Measurements from ENCODE around the gene ANGPTL4.

The ANGPTL4 gene

GRCh38 chr19:8355631-8356402, 8.1 kb upstream of the ANGPTL4 start:
- Histone ChIP-seq H3K9me2 (replicated peaks; ENCODE audit: control insufficient read depth, low read length) (no peaks in the 10 kb centered on the region), H4K20me1 (ENCODE audit: control insufficient read depth, insufficient read depth, low read depth, low read length) (no peaks in the 10 kb centered on the region), H3K36me3 (ENCODE audit: control insufficient read depth, low read length) (no peaks in the 10 kb centered on the region), H3K27ac (ENCODE audit: low read depth, low read length) (no peak overlapping the region), H3K79me2 (ENCODE audit: control insufficient read depth, low read length) (no peaks in the 10 kb centered on the region), H3K4me2 (ENCODE audit: low read length) (no peak overlapping the region), H3K9me3 (ENCODE audit: control insufficient read depth, insufficient read depth, low read length) (no peaks in the 10 kb centered on the region), H3K4me3 (ENCODE audit: low read length) (no peak overlapping the region), H3K27me3 (ENCODE audit: control insufficient read depth, low read length) (peaks cover 11% of the 10 kb centered on the region), H3F3A (ENCODE audit: control insufficient read depth, insufficient read depth) (no peaks in the 10 kb centered on the region), H3K4me1 (ENCODE audit: control insufficient read depth, low read length) (no peaks in the 10 kb centered on the region)
- TF ChIP-seq, protein P1, sequence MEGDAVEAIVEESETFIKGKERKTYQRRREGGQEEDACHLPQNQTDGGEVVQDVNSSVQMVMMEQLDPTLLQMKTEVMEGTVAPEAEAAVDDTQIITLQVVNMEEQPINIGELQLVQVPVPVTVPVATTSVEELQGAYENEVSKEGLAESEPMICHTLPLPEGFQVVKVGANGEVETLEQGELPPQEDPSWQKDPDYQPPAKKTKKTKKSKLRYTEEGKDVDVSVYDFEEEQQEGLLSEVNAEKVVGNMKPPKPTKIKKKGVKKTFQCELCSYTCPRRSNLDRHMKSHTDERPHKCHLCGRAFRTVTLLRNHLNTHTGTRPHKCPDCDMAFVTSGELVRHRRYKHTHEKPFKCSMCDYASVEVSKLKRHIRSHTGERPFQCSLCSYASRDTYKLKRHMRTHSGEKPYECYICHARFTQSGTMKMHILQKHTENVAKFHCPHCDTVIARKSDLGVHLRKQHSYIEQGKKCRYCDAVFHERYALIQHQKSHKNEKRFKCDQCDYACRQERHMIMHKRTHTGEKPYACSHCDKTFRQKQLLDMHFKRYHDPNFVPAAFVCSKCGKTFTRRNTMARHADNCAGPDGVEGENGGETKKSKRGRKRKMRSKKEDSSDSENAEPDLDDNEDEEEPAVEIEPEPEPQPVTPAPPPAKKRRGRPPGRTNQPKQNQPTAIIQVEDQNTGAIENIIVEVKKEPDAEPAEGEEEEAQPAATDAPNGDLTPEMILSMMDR (IDR thresholded peaks at IDR 0.05; ENCODE audit: low read depth, low read length, poor library complexity, severe bottlenecking), result no peak
- TF ChIP-seq EZH2phosphoT487 (IDR thresholded peaks at IDR 0.05; ENCODE audit: borderline replicate concordance, low read length), result no peak

- Histone ChIP-seq H3K9me3 (ENCODE audit: control insufficient read depth, insufficient read depth, low read length) (no peaks in the 10 kb centered on the region), H3K27me3 (ENCODE audit: control insufficient read depth, low read length) (peaks cover 7% of the 10 kb centered on the region; the same call in 1 of the 2 replicates), H3K79me2 (ENCODE audit: control insufficient read depth, low read length) (no peaks in the 10 kb centered on the region), H3K4me1 (ENCODE audit: control insufficient read depth, low read length) (no peaks in the 10 kb centered on the region), H3K4me2 (ENCODE audit: low read length) (no peak overlapping the region), H3K27ac (ENCODE audit: low read depth, low read length) (no peak overlapping the region), H3K9me2 (replicated peaks; ENCODE audit: control insufficient read depth, low read length) (no peaks in the 10 kb centered on the region), H3K36me3 (ENCODE audit: control insufficient read depth, low read length) (no peaks in the 10 kb centered on the region), H4K20me1 (ENCODE audit: control insufficient read depth, insufficient read depth, low read depth, low read length) (no peaks in the 10 kb centered on the region), H3F3A (ENCODE audit: control insufficient read depth, insufficient read depth) (no peaks in the 10 kb centered on the region), H3K4me3 (ENCODE audit: low read length) (no peak overlapping the region)
- TF ChIP-seq EZH2phosphoT487 (IDR thresholded peaks at IDR 0.05; ENCODE audit: borderline replicate concordance, low read length), result no peak
- TF ChIP-seq, protein P1 (IDR thresholded peaks at IDR 0.05; ENCODE audit: low read depth, low read length, poor library complexity, severe bottlenecking), result no peak
Observed at GRCh38 chr19:8357007-8357521, 6.9 kb upstream of the ANGPTL4 start.

DNA sequence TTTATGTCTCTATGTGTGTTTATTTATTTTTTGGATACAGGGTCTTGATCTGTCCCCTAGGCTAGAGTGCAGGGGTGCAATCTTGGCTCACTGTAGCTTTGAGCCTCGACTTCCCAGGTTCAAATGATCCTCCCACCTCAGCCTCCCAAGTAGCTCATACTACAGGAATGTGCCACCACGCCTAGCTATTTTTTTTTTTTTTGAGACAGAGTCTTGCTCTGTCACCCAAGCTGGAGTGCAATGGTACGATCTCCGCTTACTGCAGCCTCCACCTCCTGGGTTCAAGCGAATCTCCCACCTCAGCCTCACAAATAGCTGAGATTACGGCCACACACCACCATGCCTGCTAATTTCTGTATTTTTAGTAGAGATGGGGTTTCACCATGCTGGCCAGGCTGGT, 5.0 kb upstream of the ANGPTL4 start:
- no peaks in the 10 kb centered on the region for H3K4me1 ChIP-seq (ENCODE audit: control insufficient read depth, low read length)
- no peak overlapping the region for H3K4me3 ChIP-seq (ENCODE audit: low read length)
- no peak for TF ChIP-seq EZH2phosphoT487 (IDR thresholded peaks at IDR 0.05; ENCODE audit: borderline replicate concordance, low read length)
- TF ChIP-seq, protein P1 (IDR thresholded peaks at IDR 0.05; ENCODE audit: low read depth, low read length, poor library complexity, severe bottlenecking), result no peak
- no peaks in the 10 kb centered on the region for H3K79me2 ChIP-seq (ENCODE audit: control insufficient read depth, low read length)
- H3K9me3 ChIP-seq (ENCODE audit: control insufficient read depth, insufficient read depth, low read length), result no peaks in the 10 kb centered on the region
- H3K36me3 ChIP-seq (ENCODE audit: control insufficient read depth, low read length), result no peaks in the 10 kb centered on the region
- no peaks in the 10 kb centered on the region for H3K9me2 ChIP-seq (replicated peaks; ENCODE audit: control insufficient read depth, low read length)
- peaks cover 18% of the 10 kb centered on the region for H3K27me3 ChIP-seq (ENCODE audit: control insufficient read depth, low read length)
- H4K20me1 ChIP-seq (ENCODE audit: control insufficient read depth, insufficient read depth, low read depth, low read length), result no peaks in the 10 kb centered on the region
- H3K27ac ChIP-seq (ENCODE audit: low read depth, low read length), result no peak overlapping the region
- no peak overlapping the region for H3K4me2 ChIP-seq (ENCODE audit: low read length)
- no peaks in the 10 kb centered on the region for H3F3A ChIP-seq (ENCODE audit: control insufficient read depth, insufficient read depth)

Data from DOHH2 (cell line).